Fibroblast of skin of left quadriceps (primary cell): ENCODE data around the gene DHRS11.
"Not testable (repeated sequence)": the region's sequence is repeated elsewhere in the genome, so short reads cannot be mapped to it uniquely, and the experiment has no call there.

ENCODE experiments used
- DNase-seq, 2 experiments: peaks; one replicate each; pipeline ENCODE4 v3.0.0-alpha.2; 2013; ENCODE audit warnings: low read depth in 2 of 2

The DHRS11 gene

GRCh38 chr17:36593656-36594316 lies 2.1 kb downstream of the DHRS11 start:
- DNase-seq, result no peak

GRCh38 chr17:36594626-36595401 lies 3.1 kb downstream of the DHRS11 start:
- no peak for DNase-seq

GRCh38 chr17:36597226-36597625 lies 5.5 kb downstream of the DHRS11 start:
- DNase-seq, result no peak

- no peak for DNase-seq
These were observed 6.4 kb downstream of the DHRS11 start for GRCh38 chr17:36597866-36598777.

GRCh38 chr17:36598951-36599401 lies 7.3 kb downstream of the DHRS11 start:
- DNase-seq, result no peak

GRCh38 chr17:36599546-36600250 lies 8.0 kb downstream of the DHRS11 start:
- DNase-seq, result no peak

GRCh38 chr17:36600465-36600864 lies 8.8 kb downstream of the DHRS11 start:
- no peak for DNase-seq

- no peak for DNase-seq
These were observed 9.2 kb downstream of the DHRS11 start for GRCh38 chr17:36600936-36601302.

- peak; percentile 70 to 71 for DNase-seq
These were observed 9.8 kb downstream of the DHRS11 start, which contains the start of gene MRM1 for GRCh38 chr17:36601303-36602029. TSS of gene MRM1 (plus strand) at chr17:36601583. CDS start at chr17:36601811, 228 bp downstream.

GRCh38 chr17:36602030-36602748 lies 10.5 kb downstream of the DHRS11 start:
- no peak for DNase-seq

GRCh38 chr17:36602924-36603384 lies 11.3 kb downstream of the DHRS11 start:
- peak; percentile 34 to 39 for DNase-seq

GRCh38 chr17:36605028-36605427 lies 13.3 kb downstream of the DHRS11 start:
- DNase-seq, result not testable (repeated sequence)

GRCh38 chr17:36608280-36608679 lies 16.6 kb downstream of the DHRS11 start:
- no peak for DNase-seq

GRCh38 chr17:36608794-36609497 lies 17.3 kb downstream of the DHRS11 start:
- peak; percentile 32 for DNase-seq

GRCh38 chr17:36609498-36609862 lies 17.8 kb downstream of the DHRS11 start:
- DNase-seq, result no peak

- DNase-seq, result no peak
These were observed 18.8 kb downstream of the DHRS11 start for GRCh38 chr17:36610474-36610873.

GRCh38 chr17:36611345-36612072 lies 19.8 kb downstream of the DHRS11 start:
- DNase-seq, result no peak

- no peak for DNase-seq
These were observed 20.6 kb downstream of the DHRS11 start for GRCh38 chr17:36612323-36612722.

GRCh38 chr17:36613155-36613554 lies 21.5 kb downstream of the DHRS11 start:
- DNase-seq, result no peak
